GM19099 (cell line): ENCODE measurements around the gene EVA1A.

Source experiments
- POLR2A ChIP-seq: IDR thresholded peaks from 3 replicates; pipeline ENCODE4 v1.6.1; 2011; ENCODE audit warnings: low read depth; ENCODE audit not compliant: insufficient read length; ENCODE audit errors: extremely low read depth

Gene EVA1A

DNA sequence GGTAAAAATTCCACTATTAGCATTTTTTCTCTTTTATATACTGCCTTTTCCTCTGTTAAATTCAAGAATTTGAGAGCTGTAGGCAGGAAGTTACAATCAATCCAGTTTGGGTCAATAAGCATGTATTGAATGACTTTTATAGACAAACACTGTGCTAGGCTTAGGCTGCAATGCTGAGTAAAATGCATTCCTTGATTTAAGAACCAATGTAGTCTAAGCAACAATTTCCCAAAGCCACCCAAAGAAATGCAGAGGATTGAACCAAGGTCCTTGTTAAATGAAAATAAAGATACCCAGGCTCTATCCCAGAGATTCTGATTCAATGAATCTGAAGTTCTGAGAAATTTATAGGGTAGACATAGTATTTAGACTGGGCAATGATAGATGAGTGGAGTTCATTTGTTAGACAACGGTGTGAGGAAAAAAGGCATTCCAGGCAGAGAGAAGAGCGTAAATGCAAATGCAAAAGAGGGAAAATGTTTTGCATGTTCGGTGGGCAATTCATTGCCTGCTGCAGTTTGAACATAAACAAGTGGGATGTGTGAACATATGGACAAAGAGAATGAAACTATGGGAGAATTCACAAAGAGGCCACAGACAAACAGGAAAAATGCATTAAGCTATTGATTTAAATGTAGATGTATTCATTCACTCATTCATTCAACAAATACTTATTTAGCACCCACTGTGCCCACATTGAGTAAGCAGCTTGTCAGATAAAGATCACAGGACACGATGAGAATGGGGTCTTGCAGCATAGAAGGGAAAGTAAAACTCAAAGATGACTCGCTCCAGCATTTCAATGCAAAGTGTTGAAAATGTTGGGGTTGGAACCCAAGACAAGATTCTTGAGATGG lies 107.1 kb downstream of the EVA1A start:
- no peak for TF ChIP-seq POLR2A

DNA sequence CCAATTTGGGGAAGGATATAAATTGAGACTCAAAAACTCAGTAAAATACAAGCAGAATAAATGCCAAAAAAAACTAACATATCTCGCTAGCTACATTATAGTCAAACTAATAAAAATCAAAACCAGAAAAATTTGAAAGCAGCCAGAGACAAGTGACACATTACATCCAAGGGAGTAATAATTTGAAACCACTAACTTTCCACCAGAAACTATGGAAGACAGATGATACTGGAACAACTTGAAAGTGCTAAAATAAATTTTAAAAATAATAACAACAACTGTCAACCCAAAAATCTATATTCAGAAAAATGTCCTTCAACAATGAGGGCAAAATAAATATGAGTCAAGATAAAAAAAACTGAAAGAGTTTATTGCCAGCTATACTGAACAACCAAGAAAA lies 110.7 kb downstream of the EVA1A start:
- TF ChIP-seq POLR2A, result no peak

GRCh38 chr2:75447176-75447575 lies 113.6 kb downstream of the EVA1A start:
- no peak for TF ChIP-seq POLR2A
